ENCODE measurements around the gene CARD9.

The CARD9 gene

GRCh38 chr9:136379891-136380290 lies 6.4 kb upstream of the CARD9 start:
- DNase-seq (ENCODE audit: low read depth): no peak
- no peak overlapping the region for H3K4me3 ChIP-seq (ENCODE audit: low read depth, low read length)
- TF ChIP-seq CTCF (IDR thresholded peaks at IDR 0.05; ENCODE audit: control insufficient read depth, extremely low read depth, insufficient read depth): no peak

DNA sequence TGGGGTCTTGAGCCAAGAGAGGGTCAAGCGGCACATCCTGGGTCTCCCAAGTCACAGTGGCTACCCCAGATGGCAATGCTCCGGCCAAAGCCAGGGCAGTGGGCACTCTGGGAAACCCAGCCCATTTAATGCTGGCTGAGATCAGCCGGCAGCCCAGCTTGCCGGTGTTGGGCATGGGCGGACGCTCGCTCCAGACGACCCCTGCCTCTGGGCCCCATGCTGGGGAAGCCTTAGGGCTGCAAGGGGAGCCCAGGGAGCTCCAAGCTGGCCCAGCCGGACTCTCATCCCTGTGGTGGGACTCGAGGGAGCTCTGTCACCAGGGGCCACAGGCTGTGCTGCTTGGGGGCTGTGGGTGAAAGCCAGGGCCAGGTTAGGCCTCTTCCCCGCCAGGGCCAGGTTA lies 5.9 kb upstream of the CARD9 start:
- H3K4me3 ChIP-seq (ENCODE audit: low read depth, low read length): no peak overlapping the region
- TF ChIP-seq CTCF (IDR thresholded peaks at IDR 0.05; ENCODE audit: control insufficient read depth, extremely low read depth, insufficient read depth): no peak
- no peak for DNase-seq (ENCODE audit: low read depth)

DNA sequence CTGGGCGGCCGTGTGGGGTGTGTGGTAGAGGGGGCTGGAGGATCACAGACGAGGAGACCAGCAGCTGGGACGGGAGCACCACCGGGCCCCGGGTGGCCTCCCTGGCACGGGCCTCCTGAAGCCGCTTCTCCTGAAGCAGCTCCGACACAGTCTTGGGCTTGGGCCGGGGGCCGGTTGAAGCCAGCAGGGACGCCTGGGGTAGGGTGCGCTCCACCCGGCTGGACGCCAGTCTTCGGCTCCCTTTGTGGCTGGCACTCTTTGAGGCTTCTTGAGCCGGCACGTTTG lies 5.5 kb upstream of the CARD9 start:
- no peak for TF ChIP-seq CTCF (IDR thresholded peaks at IDR 0.05; ENCODE audit: control insufficient read depth, extremely low read depth, insufficient read depth)
- no peak overlapping the region for H3K4me3 ChIP-seq (ENCODE audit: low read depth, low read length)
- no peak for DNase-seq (ENCODE audit: low read depth)

GRCh38 chr9:136378170-136379002 lies 4.9 kb upstream of the CARD9 start:
- no peak for DNase-seq (ENCODE audit: low read depth)
- H3K4me3 ChIP-seq (ENCODE audit: low read depth, low read length): no peak overlapping the region
- TF ChIP-seq CTCF (IDR thresholded peaks at IDR 0.05; ENCODE audit: control insufficient read depth, extremely low read depth, insufficient read depth): no peak

DNA sequence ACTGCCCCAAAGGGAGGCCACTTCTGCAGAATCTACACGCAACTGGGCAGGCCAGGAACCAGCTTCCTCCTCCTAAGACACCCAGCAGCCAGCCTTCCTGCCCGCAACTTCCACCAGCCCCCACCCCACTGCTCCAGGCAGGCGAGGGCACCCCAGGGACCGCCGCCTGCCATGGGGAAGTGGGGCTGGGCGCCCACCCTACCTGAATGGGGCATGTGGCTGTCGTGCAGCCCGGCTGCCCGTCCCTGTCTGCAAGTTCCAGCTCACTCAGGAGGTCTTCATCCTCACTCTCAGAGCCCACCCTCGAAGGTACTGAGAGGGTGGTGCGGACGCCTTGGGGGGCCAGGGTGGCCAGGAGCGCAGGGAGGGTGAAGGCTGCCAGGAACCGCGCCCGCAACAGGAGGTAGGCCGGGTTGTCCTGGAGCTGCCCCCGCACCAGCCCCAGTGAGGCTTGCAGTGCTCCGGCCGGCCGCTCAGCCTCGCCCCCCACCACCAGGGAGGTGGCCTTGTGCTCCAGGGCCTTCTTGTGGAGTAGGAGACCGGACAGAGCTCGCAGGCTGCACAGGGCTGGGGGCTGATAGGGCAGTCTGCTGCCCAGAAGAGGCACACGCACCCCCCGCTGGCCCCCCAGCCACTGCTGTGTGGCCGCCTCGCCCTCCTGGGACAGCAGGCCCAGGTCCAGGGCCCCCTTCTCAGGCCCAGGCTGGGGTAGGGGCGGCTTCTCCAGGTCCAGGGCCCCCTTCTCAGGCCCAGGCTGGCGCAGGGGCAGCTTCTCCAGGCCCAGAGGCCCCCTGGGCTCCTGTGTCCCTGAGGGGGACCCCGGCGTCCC lies 4.1 kb upstream of the CARD9 start:
- H3K4me3 ChIP-seq (ENCODE audit: low read depth, low read length): no peak overlapping the region
- no peak for DNase-seq (ENCODE audit: low read depth)
- TF ChIP-seq CTCF (IDR thresholded peaks at IDR 0.05; ENCODE audit: control insufficient read depth, extremely low read depth, insufficient read depth): no peak

GRCh38 chr9:136376457-136376856 lies 3.0 kb upstream of the CARD9 start:
- H3K4me3 ChIP-seq (ENCODE audit: low read depth, low read length): no peak overlapping the region
- TF ChIP-seq CTCF (IDR thresholded peaks at IDR 0.05; ENCODE audit: control insufficient read depth, extremely low read depth, insufficient read depth): no peak
- no peak for DNase-seq (ENCODE audit: low read depth)
